SKM-1 treated with dmso at 0.1 percent for 144 hours (cell line): ENCODE data around the gene ATAD5.
A peak's percentile ranks its signal among the peaks of the same experiment; 100 is the strongest.
"Not testable (repeated sequence)": the region's sequence is repeated elsewhere in the genome, so short reads cannot be mapped to it uniquely, and the experiment has no call there.

Experiments
- DNase-seq: peaks from one replicate; lab custom pipeline; 2025; ENCODE audit not compliant: unreplicated experiment; lab: John Stamatoyannopoulos, UW

The ATAD5 gene

GRCh38 chr17:30821871-30822723 lies 9.7 kb upstream of the ATAD5 start:
- DNase-seq, result no peak

DNA sequence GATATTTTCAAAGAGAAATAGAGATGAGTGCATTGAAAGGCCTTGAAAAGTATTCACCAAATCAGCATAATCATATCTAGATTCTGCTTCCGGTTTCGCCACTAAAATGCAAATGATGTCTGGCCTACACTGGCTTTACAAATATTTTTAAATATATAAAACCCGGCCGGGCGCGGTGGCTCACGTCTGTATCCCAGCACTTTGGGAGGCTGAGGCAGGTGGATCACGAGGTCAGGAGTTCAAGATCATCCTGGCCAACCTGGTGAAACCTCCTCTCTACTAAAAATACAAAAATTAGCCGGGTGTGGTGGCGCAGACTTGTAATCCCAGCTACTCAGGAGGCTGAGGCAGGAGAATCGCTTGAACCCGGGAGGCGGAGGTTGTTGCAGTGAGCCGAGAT lies 8.8 kb upstream of the ATAD5 start:
- not testable (repeated sequence) for DNase-seq

DNA sequence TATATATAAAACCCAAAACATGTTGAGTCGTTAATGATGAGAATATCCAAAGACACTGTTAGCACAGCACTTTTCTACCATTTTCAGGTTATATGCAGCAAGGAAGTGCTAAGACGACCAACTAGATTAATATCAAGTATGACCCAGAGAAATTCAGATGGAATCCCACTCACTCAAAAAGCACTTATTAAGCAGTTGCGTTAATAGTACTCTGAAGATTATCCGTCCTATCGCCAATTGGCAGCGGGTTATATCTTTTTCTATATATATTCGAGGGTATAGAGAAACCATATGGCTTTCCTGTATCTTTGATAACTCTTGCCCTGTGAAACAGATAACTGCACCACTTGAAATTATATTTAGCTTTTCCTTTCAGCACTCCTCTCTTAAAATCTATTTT lies 8.3 kb upstream of the ATAD5 start:
- no peak for DNase-seq

- no peak for DNase-seq
Measured at GRCh38 chr17:30824002-30824355, 7.8 kb upstream of the ATAD5 start.

DNA sequence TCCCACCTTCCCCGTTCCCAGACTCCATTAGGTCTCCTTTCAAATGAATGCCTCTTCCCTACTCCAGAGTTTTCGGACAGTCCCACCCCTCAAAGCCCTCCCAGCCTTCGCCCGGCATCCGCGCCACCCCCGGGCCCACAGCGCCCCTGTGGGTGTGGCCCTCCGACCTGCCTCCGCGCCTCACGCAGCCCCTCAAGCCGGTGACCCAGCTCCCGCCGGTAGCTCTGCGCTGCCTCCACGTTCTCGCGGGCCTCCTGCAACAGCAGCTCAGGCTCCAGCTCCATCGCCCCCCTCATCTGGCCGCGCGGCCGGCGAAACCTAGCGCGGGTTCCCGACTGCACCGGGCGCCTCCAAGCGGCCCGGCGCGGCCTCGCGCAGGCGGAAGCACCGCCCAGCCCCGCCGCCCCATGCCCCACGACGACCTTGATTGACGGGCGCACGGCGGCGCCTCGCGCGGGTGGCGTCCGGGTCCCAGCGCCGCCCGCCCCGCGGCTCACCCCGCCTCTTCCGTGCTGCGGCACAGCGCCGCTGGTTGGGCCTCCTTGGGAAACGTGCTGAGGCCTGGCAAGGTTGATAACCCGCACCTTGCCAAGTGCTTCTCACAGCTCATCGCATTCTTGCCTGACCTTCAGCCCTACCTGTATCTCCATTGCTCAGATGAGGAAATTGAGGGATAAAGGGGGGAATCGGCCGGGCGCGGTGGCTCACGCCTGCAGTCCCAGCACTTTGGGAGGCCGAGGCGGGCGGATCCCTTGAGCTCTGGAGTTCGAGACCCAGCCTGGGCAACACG lies 7.2 kb upstream of the ATAD5 start, which contains the start of gene CRLF3:
CRLF3 (minus strand) TSS at position 337 of the 790 bp plus-strand sequence; CDS start at position 296, 41 bp downstream.
- peak; percentile 91 for DNase-seq

DNA sequence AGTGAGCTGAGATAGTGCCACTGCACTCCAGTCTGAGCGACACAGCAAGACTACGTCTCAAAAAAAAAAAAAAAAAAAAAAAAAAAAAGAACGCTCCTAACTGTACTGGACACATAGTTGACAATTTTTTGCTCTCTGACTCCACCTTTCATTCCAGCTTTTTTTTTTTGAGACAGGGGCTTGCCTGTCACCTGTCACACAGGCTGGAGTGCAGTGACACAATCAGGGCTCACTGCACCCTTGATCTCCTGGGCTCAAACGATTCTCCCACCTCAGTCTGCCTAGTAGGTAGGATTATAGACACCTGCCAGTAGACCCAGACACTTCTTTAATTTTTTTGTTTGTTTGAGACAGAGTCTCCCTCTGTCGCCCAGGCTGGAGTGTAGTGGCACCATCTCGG lies 4.7 kb upstream of the ATAD5 start:
- DNase-seq, result no peak

- no peak for DNase-seq
Measured at GRCh38 chr17:30829022-30829421, 2.7 kb upstream of the ATAD5 start.

DNA sequence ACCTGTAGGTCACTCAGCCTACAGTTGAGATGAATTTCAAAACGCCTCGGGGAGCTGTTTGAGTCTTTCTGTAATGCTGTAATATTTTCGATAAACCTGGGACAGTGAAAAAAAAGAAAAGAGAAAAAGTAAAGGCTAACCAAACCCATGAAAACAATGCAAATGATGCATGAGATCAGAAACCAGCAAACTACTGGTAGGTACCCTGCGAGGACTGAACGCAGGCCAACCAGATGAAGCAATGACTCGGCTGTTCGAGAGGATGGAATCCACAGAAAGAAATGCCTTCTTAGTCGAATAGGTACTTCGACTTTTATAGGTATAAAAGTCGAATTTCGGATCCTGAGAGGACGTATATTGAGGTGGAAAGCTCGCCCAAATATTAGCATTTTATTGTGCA lies 509 bp upstream of the ATAD5 start:
- peak; percentile 30 for DNase-seq

DNA sequence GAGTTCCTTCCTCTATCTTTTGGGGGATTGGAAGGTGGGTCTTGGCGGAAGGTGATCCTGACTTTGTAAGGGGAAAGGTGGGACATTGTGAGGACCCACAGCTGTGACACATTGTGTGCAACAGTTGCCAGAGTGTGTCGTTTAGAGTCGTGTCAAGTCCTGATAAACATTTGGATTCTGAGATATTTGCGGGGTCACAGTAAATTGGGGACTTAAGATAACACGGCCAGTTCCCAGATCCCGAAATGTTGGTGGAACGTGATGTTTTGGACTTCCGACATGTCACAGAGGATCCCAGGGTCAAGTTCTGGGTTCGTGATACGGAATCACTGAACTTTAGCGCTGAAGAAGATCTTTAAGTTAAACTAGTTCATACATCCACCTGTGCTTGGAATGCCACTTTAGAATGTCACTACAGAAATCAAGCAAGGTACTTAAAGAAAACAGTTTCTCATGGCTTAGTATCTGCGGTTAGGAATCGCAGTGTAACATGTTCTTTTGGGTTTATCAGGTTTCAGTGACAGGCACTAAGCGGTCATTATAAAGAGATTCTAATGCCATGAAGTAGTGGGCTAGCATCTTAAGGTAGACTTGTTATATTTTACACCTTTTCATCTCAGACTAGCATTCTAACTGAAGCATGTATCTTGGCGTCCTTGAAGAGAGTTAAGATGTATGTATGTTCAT lies 815 bp downstream of the ATAD5 start:
- DNase-seq, result no peak

DNA sequence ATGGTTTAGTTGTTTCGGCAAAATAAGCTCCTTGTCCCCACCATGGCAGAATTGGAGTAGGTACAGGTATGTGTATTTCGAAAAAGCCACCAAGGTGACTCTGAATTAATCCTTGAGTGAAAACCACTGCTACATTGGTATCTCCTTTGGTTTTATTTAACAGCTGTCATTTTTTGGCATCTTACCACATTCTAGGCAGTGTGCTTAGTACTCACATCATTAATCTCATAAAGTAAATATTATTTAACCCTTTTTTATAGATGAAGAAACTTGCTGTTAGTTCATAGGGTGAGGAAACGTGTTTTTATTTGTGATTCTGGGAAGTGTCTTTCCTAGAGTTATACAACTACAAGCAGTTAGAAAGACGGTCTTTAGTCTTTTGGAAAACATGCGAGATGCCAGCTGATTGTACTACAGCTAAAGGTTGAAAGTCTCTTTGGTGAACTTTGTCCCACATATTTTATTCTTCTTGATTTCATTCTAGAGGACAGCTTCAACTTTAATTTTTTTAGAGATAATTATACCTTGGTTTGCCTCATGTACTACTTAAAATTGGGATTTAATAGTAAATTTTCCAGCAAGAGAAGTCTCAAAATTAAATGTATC lies 6.5 kb downstream of the ATAD5 start:
- no peak for DNase-seq

- DNase-seq, result no peak
Measured at GRCh38 chr17:30840771-30841170, 9.0 kb downstream of the ATAD5 start.

- no peak for DNase-seq
Measured at GRCh38 chr17:30848021-30848420, 16.3 kb downstream of the ATAD5 start.

GRCh38 chr17:30854146-30854545 lies 22.4 kb downstream of the ATAD5 start:
- DNase-seq, result no peak

GRCh38 chr17:30858556-30859250 lies 26.9 kb downstream of the ATAD5 start:
- DNase-seq, result no peak

- no peak for DNase-seq
Measured at GRCh38 chr17:30864636-30865035, 32.9 kb downstream of the ATAD5 start.

GRCh38 chr17:30869005-30869404 lies 37.2 kb downstream of the ATAD5 start:
- no peak for DNase-seq

DNA sequence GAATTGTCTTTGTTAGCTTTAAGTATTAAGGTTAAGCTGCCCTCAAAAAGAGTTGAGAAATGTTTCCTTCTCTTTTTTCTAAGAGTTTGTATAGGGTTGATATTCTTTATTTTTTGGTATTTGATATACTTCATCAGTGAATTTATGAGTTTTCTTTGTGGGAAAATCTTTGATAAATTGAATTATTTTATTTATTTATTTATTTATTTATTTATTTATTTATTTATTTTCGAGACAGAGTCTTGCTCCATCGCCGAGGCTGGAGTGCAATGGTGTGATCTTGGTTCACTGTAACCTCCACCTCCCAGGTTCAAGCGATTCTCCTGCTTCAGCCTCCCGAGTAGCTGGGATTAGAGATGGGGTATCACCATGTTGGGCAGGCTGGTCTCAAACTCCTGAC lies 54.4 kb downstream of the ATAD5 start:
- DNase-seq, result no peak

- no peak for DNase-seq
Measured at GRCh38 chr17:30894236-30894635, 62.5 kb downstream of the ATAD5 start.

GRCh38 chr17:30897311-30897710 lies 65.5 kb downstream of the ATAD5 start:
- DNase-seq, result no peak

DNA sequence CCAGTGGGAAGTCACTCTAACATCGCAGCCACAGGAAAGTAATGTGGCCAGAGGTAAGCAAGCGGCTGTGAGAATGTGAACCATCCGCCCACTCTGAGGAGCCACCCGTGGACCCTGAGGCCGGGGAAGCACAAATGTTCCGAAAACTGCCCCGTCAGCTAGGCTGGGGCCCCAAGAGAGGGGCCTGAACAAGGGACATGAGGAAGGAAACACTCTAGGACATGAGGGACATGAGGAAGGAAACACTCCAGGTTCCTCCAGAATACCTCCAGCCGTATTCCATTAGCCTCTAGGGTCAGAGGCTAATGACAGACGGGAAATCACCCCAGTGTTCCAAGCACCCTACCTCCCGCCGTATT lies 74.0 kb downstream of the ATAD5 start:
- no peak for DNase-seq
